Measurements from ENCODE around the gene PRRT2. TPM values are rescaled to one million over a fixed set of nuclear protein-coding genes. Genes with fewer than 3 reads are reported as not detected.

PRRT2 gene
- total and polyA plus RNA-seq, 2 donors (not counting 3 experiments of a cell fraction or from before 2014, with no cell fraction given), result 3.3 TPM

DNA sequence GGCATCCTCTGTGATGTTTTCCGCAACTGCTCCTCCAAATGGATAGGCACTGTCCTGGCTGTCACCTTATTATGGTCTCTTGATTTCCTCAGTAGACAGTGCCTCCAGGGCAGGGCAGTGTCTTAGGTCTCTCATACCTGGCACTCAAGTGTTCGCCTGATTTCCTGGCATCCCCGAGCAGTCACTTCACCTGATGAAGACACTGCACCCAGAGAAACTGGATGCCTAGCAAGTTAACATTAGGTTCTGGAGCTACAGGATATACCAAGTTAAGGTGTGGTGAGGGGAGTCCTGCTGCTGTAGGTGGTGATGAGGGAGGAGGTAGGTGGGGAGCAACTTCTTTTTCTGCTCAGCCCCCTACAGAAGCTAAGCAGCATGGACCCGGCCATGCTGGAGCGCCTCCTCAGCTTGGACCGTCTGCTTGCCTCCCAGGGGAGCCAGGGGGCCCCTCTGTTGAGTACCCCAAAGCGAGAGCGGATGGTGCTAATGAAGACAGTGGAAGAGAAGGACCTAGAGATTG is 9.5 kb upstream of the PRRT2 start:
- dilution Hi-C loops (cut with MboI; ENCODE audit: extremely low pct_ligation_motif_present, low sequenced_read_pairs) (loop anchor here (10.0 kb wide), 1 partner anchor 192 kb away; the partner anchor contains the start of genes HIRIP3 and INO80E), intact Hi-C loops (cut with micrococcal nuclease) (no loop called here)
- peaks cover 9 to 12% of the 10 kb centered on the region in 2 experiments for H3K36me3 ChIP-seq (ENCODE audit: control insufficient read depth in 2 of 2, extremely low read depth in 1 of 2, insufficient read depth in 2 of 2, low read length in 2 of 2)
- H3K27ac ChIP-seq (ENCODE audit: insufficient read depth, low read depth, low read length), result no peak overlapping the region
- ChIA-PET CTCF (interaction anchor here (0.8 to 3.1 kb wide), 2 partner anchors 13 to 46 kb away, joined by 3 to 16 read pairs; partner anchors contain the start of gene KIF22), POLR2A (no interaction called here)
- no peaks in the 10 kb centered on the region for H3K9me1 ChIP-seq (replicated peaks; ENCODE audit: control insufficient read depth, extremely low read depth, insufficient read depth, low read length)
- H3K9me3 ChIP-seq (replicated peaks; ENCODE audit: control insufficient read depth, insufficient read depth, low read length), result no peaks in the 10 kb centered on the region
- FAIRE-seq (no peak), DNase-seq (ENCODE audit: low read depth, low spot score) (no peak)
- no TSS peak for BruUV-seq (replicated peaks)
- TF ChIP-seq GATA2 (IDR thresholded peaks at IDR 0.05; ENCODE audit: insufficient read depth, insufficient read length, low read depth, low read length), result no peak
- TF ChIP-seq POLR2AphosphoS5 (IDR thresholded peaks at IDR 0.05; ENCODE audit: insufficient read depth, low read depth, low read length), result no peak
- TF ChIP-seq, protein P1, sequence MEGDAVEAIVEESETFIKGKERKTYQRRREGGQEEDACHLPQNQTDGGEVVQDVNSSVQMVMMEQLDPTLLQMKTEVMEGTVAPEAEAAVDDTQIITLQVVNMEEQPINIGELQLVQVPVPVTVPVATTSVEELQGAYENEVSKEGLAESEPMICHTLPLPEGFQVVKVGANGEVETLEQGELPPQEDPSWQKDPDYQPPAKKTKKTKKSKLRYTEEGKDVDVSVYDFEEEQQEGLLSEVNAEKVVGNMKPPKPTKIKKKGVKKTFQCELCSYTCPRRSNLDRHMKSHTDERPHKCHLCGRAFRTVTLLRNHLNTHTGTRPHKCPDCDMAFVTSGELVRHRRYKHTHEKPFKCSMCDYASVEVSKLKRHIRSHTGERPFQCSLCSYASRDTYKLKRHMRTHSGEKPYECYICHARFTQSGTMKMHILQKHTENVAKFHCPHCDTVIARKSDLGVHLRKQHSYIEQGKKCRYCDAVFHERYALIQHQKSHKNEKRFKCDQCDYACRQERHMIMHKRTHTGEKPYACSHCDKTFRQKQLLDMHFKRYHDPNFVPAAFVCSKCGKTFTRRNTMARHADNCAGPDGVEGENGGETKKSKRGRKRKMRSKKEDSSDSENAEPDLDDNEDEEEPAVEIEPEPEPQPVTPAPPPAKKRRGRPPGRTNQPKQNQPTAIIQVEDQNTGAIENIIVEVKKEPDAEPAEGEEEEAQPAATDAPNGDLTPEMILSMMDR (IDR thresholded peaks at IDR 0.05; ENCODE audit: extremely low read depth in 1 of 2, insufficient read depth in 1 of 2, low read depth in 1 of 2, low read length in 2 of 2), result no peak
- TF ChIP-seq EZH2 (IDR thresholded peaks at IDR 0.05; ENCODE audit: borderline replicate concordance, low read depth, low read length, severe bottlenecking), result no peak
- TF ChIP-seq JUN (IDR thresholded peaks at IDR 0.05; ENCODE audit: borderline replicate concordance, insufficient read depth, insufficient read length, low read depth), result no peak
- TF ChIP-seq FOS (IDR thresholded peaks at IDR 0.05; ENCODE audit: borderline replicate concordance, insufficient read depth, low read length), result no peak
- TF ChIP-seq, protein P2, sequence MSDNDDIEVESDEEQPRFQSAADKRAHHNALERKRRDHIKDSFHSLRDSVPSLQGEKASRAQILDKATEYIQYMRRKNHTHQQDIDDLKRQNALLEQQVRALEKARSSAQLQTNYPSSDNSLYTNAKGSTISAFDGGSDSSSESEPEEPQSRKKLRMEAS (IDR thresholded peaks at IDR 0.05; ENCODE audit: insufficient read depth, insufficient read length), result no peak
- no peak for TF ChIP-seq POLR2A (IDR thresholded peaks at IDR 0.05; ENCODE audit: low read depth, low read length)
- no peak for TF ChIP-seq MYC (IDR thresholded peaks at IDR 0.05; ENCODE audit: low read depth, low read length)
- H3K27me3 ChIP-seq (ENCODE audit: control insufficient read depth in 2 of 2, insufficient read depth in 2 of 2, low read length in 2 of 2), result no peaks in the 10 kb centered on the region
- H3K4me1 ChIP-seq (ENCODE audit: control insufficient read depth, extremely low read depth, insufficient read depth, low read length), result peaks cover 9% of the 10 kb centered on the region
- no peak overlapping the region for H3K4me3 ChIP-seq (replicated peaks in 1 of 3; ENCODE audit: insufficient read depth in 1 of 3, low read depth in 1 of 3, low read length in 3 of 3)
- no peak overlapping the region for H3K9ac ChIP-seq (replicated peaks; ENCODE audit: extremely low read depth, insufficient read depth, low read length)
- peaks cover 4% of the 10 kb centered on the region for H3K79me2 ChIP-seq (ENCODE audit: control insufficient read depth, insufficient read depth, low read length)
- no peak overlapping the region for H3K4me2 ChIP-seq (ENCODE audit: insufficient read depth, low read length)
- H2AFZ ChIP-seq (ENCODE audit: low read depth, low read length), result no peak overlapping the region
- H4K20me1 ChIP-seq (replicated peaks; ENCODE audit: control insufficient read depth, extremely low read depth, insufficient read depth, low read length), result no peaks in the 10 kb centered on the region

Measured in endothelial cell of umbilical vein (primary cell).